ENCODE data around the gene EID2. TPM values are rescaled to one million over a fixed set of nuclear protein-coding genes. Genes with fewer than 3 reads are reported as not detected.

Gene EID2
- total RNA-seq, 1 donor, result 8.3 TPM

DNA sequence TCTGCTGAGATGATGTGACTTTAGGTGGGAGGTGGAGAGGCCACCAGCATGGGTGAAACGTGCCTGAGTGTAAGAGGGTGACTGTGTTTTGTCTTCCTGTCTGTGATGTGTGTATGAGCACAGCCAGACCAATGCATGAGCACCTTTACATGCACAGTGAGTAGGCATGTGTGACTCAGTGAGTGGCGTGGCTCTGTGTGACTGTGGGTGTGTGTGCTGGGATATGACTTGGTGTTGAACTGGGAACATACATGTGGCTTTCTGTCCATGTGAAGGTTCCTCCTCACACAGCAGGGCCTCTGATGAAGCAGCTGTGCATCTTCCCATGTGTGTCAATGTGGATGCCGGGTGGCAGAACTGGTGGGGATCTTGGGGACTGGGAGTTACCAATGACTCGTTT, 42.5 kb upstream of the EID2 start:
- no peak overlapping the region for H3K4me3 ChIP-seq (ENCODE audit: insufficient read depth, low read length)
- no peak overlapping the region for H2AFZ ChIP-seq (ENCODE audit: low read length)
- no peaks in the 10 kb centered on the region for H3K79me2 ChIP-seq (ENCODE audit: insufficient read depth, low read length)
- no peak overlapping the region for H3K27ac ChIP-seq (ENCODE audit: low read depth, low read length)
- no peak for DNase-seq (ENCODE audit: insufficient read length, low spot score, missing footprints)
- H4K20me1 ChIP-seq (ENCODE audit: insufficient read depth, low read length), result no peaks in the 10 kb centered on the region
- TF ChIP-seq, protein P1, sequence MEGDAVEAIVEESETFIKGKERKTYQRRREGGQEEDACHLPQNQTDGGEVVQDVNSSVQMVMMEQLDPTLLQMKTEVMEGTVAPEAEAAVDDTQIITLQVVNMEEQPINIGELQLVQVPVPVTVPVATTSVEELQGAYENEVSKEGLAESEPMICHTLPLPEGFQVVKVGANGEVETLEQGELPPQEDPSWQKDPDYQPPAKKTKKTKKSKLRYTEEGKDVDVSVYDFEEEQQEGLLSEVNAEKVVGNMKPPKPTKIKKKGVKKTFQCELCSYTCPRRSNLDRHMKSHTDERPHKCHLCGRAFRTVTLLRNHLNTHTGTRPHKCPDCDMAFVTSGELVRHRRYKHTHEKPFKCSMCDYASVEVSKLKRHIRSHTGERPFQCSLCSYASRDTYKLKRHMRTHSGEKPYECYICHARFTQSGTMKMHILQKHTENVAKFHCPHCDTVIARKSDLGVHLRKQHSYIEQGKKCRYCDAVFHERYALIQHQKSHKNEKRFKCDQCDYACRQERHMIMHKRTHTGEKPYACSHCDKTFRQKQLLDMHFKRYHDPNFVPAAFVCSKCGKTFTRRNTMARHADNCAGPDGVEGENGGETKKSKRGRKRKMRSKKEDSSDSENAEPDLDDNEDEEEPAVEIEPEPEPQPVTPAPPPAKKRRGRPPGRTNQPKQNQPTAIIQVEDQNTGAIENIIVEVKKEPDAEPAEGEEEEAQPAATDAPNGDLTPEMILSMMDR (IDR thresholded peaks at IDR 0.05; ENCODE audit: extremely low read depth, low read depth, low read length), result no peak
- H3K27me3 ChIP-seq (ENCODE audit: insufficient read depth, low read length), result no peaks in the 10 kb centered on the region
- H3K4me2 ChIP-seq (ENCODE audit: insufficient read depth, low read length), result no peak overlapping the region
- no peaks in the 10 kb centered on the region for H3K36me3 ChIP-seq (ENCODE audit: insufficient read depth, low read length)
- H3K9me3 ChIP-seq (ENCODE audit: low read depth, low read length), result no peaks in the 10 kb centered on the region
- no peaks in the 10 kb centered on the region for H3K4me1 ChIP-seq (ENCODE audit: insufficient read depth, low read length)

- Histone ChIP-seq H4K20me1 (ENCODE audit: insufficient read depth, low read length) (no peaks in the 10 kb centered on the region), H3K4me2 (ENCODE audit: insufficient read depth, low read length) (no peak overlapping the region), H3K27me3 (ENCODE audit: insufficient read depth, low read length) (no peaks in the 10 kb centered on the region), H3K79me2 (ENCODE audit: insufficient read depth, low read length) (no peaks in the 10 kb centered on the region), H3K4me3 (ENCODE audit: insufficient read depth, low read length) (no peak overlapping the region), H3K27ac (ENCODE audit: low read depth, low read length) (no peak overlapping the region), H3K4me1 (ENCODE audit: insufficient read depth, low read length) (no peaks in the 10 kb centered on the region), H3K9me3 (ENCODE audit: low read depth, low read length) (no peaks in the 10 kb centered on the region), H2AFZ (ENCODE audit: low read length) (no peak overlapping the region), H3K36me3 (ENCODE audit: insufficient read depth, low read length) (no peaks in the 10 kb centered on the region)
- no peak for DNase-seq (ENCODE audit: insufficient read length, low spot score, missing footprints)
- TF ChIP-seq, protein P1 (IDR thresholded peaks at IDR 0.05; ENCODE audit: extremely low read depth, low read depth, low read length), result no peak
Observed at GRCh38 chr19:39568604-39569003, 28.6 kb upstream of the EID2 start.

DNA sequence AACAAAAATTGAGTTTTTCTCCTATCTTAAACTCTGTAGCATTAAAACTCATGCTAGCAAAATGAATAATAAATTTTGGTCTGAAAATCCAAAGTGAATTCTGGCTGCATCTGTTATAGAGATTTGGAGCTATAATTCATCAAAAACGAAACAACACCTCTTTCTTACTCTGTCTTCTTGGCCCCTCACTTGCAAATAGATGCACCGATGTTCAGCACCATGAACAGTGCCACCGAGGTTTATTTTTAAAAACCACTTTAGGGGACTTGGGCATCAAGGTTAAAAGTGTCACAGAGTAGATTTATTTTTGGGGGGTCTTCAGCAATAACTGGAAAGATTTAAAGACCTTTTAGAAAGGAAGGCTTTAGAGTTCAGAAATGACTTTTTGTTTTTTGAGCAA, 26.1 kb upstream of the EID2 start:
- Histone ChIP-seq H3K4me3 (ENCODE audit: insufficient read depth, low read length) (no peak overlapping the region), H2AFZ (ENCODE audit: low read length) (no peak overlapping the region), H4K20me1 (ENCODE audit: insufficient read depth, low read length) (no peaks in the 10 kb centered on the region), H3K27me3 (ENCODE audit: insufficient read depth, low read length) (peaks cover 2% of the 10 kb centered on the region), H3K9me3 (ENCODE audit: low read depth, low read length) (no peaks in the 10 kb centered on the region), H3K79me2 (ENCODE audit: insufficient read depth, low read length) (no peaks in the 10 kb centered on the region), H3K36me3 (ENCODE audit: insufficient read depth, low read length) (no peaks in the 10 kb centered on the region), H3K27ac (ENCODE audit: low read depth, low read length) (no peak overlapping the region), H3K4me1 (ENCODE audit: insufficient read depth, low read length) (no peaks in the 10 kb centered on the region), H3K4me2 (ENCODE audit: insufficient read depth, low read length) (no peak overlapping the region)
- TF ChIP-seq, protein P1 (IDR thresholded peaks at IDR 0.05; ENCODE audit: extremely low read depth, low read depth, low read length), result no peak
- no peak for DNase-seq (ENCODE audit: insufficient read length, low spot score, missing footprints)

DNA sequence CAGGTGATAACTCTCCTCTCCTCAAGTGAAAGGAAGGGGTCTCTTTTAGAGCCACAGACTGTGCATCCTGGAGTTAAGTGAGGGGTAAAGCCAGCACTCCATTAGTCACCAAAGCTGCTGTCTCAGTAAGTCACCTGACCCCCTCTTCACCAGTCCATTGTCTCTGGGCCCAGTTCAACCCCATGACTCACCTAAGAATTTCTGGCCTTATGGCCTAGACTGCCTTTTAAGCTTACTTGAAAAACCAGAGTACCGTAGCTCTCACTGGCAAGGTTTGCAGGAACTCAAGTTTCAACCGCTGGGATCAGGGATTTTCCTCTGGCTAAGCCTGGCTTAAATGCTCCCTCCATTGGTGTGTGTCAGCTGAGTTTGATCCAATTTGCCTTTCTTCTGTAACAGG, 23.4 kb upstream of the EID2 start:
- Histone ChIP-seq H3K9me3 (ENCODE audit: low read depth, low read length) (no peaks in the 10 kb centered on the region), H3K4me2 (ENCODE audit: insufficient read depth, low read length) (no peak overlapping the region), H4K20me1 (ENCODE audit: insufficient read depth, low read length) (no peaks in the 10 kb centered on the region), H3K27me3 (ENCODE audit: insufficient read depth, low read length) (peaks cover 3% of the 10 kb centered on the region), H2AFZ (ENCODE audit: low read length) (no peak overlapping the region), H3K79me2 (ENCODE audit: insufficient read depth, low read length) (no peaks in the 10 kb centered on the region), H3K27ac (ENCODE audit: low read depth, low read length) (no peak overlapping the region), H3K4me1 (ENCODE audit: insufficient read depth, low read length) (no peaks in the 10 kb centered on the region), H3K4me3 (ENCODE audit: insufficient read depth, low read length) (no peak overlapping the region), H3K36me3 (ENCODE audit: insufficient read depth, low read length) (no peaks in the 10 kb centered on the region)
- TF ChIP-seq, protein P1 (IDR thresholded peaks at IDR 0.05; ENCODE audit: extremely low read depth, low read depth, low read length), result no peak
- no peak for DNase-seq (ENCODE audit: insufficient read length, low spot score, missing footprints)
